ENCODE data around the gene CABP4.
"Not testable (repeated sequence)": the region's sequence is repeated elsewhere in the genome, so short reads cannot be mapped to it uniquely, and the experiment has no call there.

CABP4 gene

GRCh38 chr11:67453816-67454732 lies 1.1 kb upstream of the CABP4 start:
- DNase-seq (ENCODE audit: low spot score): no peak

DNA sequence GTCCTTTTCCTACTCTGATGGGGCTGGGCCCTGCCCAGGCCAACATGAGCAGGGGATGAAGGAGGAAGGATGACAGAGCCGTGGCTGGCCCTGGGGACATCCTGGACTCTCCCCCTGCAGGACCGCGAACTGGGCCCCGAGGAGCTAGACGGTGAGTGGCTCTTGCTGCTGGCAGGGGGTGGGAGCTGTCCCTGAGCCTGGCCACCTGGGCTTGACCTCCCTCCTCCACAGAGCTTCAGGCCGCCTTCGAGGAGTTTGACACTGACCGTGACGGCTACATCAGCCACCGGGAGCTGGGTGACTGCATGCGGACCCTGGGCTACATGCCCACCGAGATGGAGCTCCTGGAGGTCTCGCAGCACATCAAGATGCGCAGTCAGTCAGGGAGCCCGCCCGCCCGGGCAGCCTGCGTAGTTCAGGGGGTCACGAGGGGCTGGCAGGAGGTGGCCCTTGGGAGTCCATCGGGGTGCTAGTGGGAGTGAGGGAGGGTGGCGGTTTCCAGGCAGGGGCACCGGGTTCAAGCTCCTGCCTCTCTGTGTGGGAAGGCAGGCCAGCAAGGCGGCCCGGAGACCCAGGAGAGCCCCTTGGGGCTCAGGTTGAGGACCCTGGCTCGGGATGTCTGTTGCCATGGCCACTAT lies 1.0 kb downstream of the CABP4 start:
- no peak for DNase-seq (ENCODE audit: low spot score)

DNA sequence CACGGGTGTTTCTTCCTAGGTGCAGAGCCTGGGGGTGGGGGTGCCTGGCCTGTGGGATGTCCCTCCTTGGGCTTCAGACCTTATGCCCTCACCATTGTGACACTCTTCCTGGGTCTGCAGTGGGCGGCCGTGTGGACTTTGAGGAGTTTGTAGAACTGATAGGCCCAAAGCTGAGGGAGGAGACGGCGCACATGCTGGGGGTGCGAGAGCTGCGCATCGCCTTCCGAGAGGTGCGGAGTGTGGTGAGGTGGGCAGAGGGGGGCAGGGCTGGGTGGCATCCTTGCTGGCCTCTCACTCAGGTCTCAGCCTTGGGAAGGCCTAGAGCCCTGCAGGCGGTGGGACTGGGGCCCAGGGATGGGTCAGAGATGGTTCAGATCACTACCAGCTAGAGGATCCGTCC lies 2.3 kb downstream of the CABP4 start:
- DNase-seq (ENCODE audit: low spot score): no peak

- DNase-seq (ENCODE audit: low spot score): no peak
Measured at GRCh38 chr11:67458266-67458665, 3.1 kb downstream of the CABP4 start.

DNA sequence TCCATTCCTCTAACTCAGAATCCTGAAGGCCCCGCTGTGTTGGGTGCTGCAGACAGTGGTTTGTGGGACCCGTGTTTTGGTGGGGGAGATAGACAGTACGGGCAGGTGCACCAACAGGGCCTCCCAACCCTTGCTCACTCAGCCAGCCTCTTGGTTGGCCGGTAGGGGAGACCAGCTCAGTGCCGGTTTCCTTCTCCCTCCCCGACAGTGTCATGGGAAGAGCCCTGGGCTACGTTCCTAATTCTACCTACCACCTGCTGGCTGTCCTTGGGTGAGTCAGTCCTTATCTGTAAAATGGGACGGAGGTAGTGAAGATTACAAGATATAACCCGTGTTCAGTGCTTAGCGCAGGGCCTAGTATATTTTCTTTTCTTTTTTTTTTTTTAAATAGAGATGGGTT lies 8.0 kb downstream of the CABP4 start:
- DNase-seq (ENCODE audit: low spot score): no peak

DNA sequence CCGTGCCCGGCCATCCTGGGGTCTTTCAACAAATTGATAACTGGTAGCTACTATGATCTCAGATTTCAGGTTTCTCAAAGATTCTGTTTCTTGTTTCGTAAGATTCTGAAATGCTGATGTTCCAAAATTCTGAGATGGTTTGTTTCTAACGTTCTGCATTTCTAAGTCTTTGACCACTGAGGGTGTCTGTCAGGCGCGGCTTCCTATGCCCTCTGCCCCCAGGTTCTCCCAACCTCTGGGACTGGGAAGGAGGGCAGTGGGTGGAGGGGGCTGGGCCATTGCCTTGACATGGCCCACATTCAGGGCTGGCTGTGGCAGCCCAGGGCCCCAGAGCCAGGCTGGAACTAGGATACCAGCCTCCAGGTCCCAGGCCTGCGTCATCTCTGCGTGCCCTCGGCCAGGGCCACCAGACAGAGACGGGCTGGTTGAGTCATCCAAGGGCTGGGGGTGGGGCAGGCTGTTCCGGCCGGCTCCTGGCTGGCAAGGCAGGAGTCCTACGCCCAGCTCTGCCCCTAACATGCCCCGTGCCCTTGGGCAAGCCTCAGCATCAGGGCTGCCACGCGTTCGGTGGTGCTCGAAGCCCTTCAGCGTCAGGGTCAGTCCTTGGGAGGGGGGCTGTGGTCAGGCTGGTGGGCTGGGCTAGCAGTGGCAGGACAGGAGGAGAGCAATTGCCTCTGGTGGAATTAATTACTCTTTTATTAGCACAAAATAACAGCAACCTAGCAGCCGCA lies 8.7 kb downstream of the CABP4 start:
- DNase-seq (ENCODE audit: low spot score): peak; percentile 89

- DNase-seq (ENCODE audit: low spot score): peak; percentile 95
Measured at GRCh38 chr11:67464411-67465188, 9.4 kb downstream of the CABP4 start.

DNA sequence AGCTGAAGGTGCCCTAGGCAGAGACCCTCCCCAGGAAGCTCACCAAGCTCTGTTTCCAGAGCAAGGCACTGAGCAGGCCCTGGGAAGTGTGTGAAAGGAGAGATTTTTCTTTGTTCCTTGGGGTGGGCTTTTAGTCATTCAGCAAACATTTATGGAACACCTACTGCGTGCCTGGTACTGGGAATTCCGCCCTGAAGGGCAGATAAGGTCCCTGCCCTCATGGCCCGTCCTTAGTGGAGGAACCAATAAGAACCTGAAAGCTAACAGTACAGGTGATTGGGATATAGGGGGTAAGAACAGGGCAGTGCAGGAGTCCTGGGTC lies 10.0 kb downstream of the CABP4 start:
- peak; percentile 43 for DNase-seq (ENCODE audit: low spot score)

- peak; percentile 65 for DNase-seq (ENCODE audit: low spot score)
Measured at GRCh38 chr11:67465530-67465929, 10.4 kb downstream of the CABP4 start.

GRCh38 chr11:67466367-67466766 lies 11.2 kb downstream of the CABP4 start:
- no peak for DNase-seq (ENCODE audit: low spot score)

DNA sequence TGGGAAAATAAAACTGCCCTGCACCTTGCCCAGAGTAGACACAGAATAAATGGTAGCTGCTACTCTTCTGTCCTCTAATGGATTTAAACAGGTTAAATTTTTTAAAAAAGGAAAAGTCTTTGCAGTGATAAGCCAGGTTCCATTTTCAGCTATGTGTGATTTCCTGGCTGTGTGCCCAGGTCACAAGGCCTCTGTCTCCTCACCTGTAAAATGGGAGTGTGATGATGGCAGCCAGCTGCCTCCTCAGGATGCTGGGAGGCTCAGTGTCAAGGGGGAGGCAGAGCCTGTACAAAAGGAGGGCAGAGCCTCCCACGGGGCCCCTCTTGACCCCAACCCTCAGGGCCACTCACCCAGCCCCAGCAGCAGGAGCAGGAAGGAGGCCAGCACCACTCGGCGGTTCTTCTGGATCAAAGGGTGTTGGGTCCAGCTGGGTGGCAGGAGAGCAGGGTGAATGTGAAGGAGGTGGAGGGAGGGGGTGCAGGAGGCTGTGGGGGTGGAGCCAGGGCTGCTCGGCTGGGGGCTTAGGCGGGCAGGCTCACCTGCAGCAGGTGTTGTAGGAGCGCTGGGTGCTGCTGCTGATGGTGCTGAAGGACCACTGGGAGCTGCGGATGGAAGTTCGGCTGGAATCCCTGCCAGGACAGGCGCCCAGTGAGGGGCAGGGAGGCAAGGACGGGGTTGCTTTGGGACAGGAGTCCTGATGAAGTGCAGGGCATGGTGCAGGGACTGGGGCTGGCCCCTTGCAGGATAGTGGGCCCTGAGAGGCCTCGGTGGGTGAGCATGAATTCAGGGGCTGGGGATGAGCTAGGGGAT lies 12.0 kb downstream of the CABP4 start:
- no peak for DNase-seq (ENCODE audit: low spot score)

- DNase-seq (ENCODE audit: low spot score): peak; percentile 72
Measured at GRCh38 chr11:67468056-67468455, 12.9 kb downstream of the CABP4 start.

DNA sequence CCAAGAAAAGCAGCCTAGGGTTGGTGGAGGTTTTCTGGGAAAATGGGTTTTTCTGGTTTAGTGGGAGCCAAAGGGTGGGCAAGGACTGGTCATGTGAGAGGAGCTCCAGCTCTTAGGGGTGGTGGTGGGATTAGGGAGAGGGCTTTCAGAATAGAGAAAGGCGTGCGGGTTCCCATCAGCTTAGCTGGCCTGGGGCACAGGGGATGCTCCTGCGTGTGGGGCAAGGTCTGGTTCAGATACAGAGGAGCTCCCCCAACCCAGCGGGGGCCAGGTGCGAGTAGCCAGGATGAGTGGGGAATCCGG lies 13.3 kb downstream of the CABP4 start:
- no peak for DNase-seq (ENCODE audit: low spot score)

- peak; percentile 93 for DNase-seq (ENCODE audit: low spot score)
Measured at GRCh38 chr11:67468759-67469507, 13.8 kb downstream of the CABP4 start, which contains the start of gene TMEM134. Gene TMEM134, minus strand, starts transcription at chr11:67469251. Its CDS starts 59 bp downstream, at chr11:67469192.

- no peak for DNase-seq (ENCODE audit: low spot score)
Measured at GRCh38 chr11:67469508-67469811, 14.3 kb downstream of the CABP4 start.

- DNase-seq (ENCODE audit: low spot score): no peak
Measured at GRCh38 chr11:67470337-67471002, 15.3 kb downstream of the CABP4 start.

- DNase-seq (ENCODE audit: low spot score): no peak
Measured at GRCh38 chr11:67472882-67473281, 17.7 kb downstream of the CABP4 start.

DNA sequence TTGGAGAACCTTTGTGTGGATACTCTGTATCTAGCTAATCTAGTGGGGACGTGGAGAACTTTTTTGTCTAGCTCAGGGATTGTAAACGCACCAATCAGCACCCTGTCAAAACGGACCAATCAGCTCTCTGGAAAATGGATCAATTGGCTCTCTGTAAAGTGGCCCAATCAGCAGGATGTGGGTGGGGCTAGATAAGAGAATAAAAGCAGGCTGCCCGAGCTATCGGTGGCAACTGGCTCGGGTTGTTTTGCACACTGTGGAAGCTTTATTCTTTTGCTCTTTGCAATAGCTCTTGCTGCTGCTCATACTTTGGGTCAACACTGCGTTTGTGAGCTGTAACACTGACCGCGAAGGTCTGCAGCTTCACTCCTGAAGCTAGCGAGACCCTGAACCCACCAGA lies 21.5 kb downstream of the CABP4 start:
- DNase-seq (ENCODE audit: low spot score): not testable (repeated sequence)

DNA sequence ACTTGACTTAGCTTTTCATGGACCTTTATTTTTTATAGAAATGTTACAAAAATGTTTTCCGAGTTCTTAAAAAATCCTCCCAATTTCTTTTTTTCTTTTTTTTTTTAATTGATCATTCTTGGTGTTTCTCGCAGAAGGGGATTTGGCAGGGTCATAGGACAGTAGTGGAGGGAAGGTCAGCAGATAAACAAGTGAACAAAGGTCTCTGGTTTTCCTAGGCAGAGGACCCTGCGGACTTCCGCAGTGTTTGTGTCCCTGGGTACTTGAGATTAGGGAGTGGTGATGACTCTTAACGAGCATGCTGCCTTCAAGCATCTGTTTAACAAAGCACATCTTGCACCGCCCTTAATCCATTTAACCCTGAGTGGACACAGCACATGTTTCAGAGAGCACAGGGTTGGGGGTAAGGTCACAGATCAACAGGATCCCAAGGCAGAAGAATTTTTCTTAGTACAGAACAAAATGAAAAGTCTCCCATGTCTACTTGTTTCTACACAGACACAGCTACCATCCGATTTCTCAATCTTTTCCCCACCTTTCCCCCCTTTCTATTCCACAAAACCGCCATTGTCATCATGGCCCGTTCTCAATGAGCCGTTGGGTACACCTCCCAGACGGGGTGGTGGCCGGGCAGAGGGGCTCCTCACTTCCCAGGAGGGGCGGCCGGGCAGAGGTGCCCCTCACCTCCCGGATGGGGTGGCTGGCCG lies 22.3 kb downstream of the CABP4 start:
- not testable (repeated sequence) for DNase-seq (ENCODE audit: low spot score)
